ENCODE results near the gene BICD2. TPM values are rescaled to one million over a fixed set of nuclear protein-coding genes. Genes with fewer than 3 reads are reported as not detected.
A peak's percentile ranks its signal among the peaks of the same experiment; 100 is the strongest.

Gene BICD2
- total RNA-seq, 1 experiment from 2014 or later = 25.6 TPM

GRCh38 chr9:92679413-92680165 lies 85.0 kb downstream of the BICD2 start:
- Histone ChIP-seq H3K27me3 (ENCODE audit: low read length) (no peaks in the 10 kb centered on the region), H3K9ac (ENCODE audit: low read length) (no peak overlapping the region), H4K20me1 (ENCODE audit: insufficient read depth, low read depth, low read length) (no peaks in the 10 kb centered on the region), H3K9me3 (ENCODE audit: low read length) (no peaks in the 10 kb centered on the region), H3K36me3 (ENCODE audit: insufficient read depth, low read length) (no peaks in the 10 kb centered on the region), H3K4me3 (ENCODE audit: low read length) (no peak overlapping the region), H3K4me2 (ENCODE audit: low read depth, low read length, poor library complexity, severe bottlenecking) (no peak overlapping the region), H2AFZ (ENCODE audit: low read length) (no peak overlapping the region), H3K27ac (ENCODE audit: low read length) (no peak overlapping the region), H3K79me2 (ENCODE audit: low read length) (peaks cover 27% of the 10 kb centered on the region), H3K4me1 (ENCODE audit: low read length) (peaks cover 22% of the 10 kb centered on the region), H3K9me2 (replicated peaks; ENCODE audit: insufficient read depth, low read length) (no peaks in the 10 kb centered on the region)
- DNase-seq = no peak

GRCh38 chr9:92671323-92671722 lies 93.3 kb downstream of the BICD2 start:
- peak overlapping the region; percentile 92 for H3K4me3 ChIP-seq (ENCODE audit: low read length)
- H2AFZ ChIP-seq (ENCODE audit: low read length) = no peak overlapping the region
- H3K79me2 ChIP-seq (ENCODE audit: low read length) = peaks cover 50% of the 10 kb centered on the region
- H3K9me3 ChIP-seq (ENCODE audit: low read length) = no peaks in the 10 kb centered on the region
- H3K9me2 ChIP-seq (replicated peaks; ENCODE audit: insufficient read depth, low read length) = no peaks in the 10 kb centered on the region
- H3K27ac ChIP-seq (ENCODE audit: low read length) = no peak overlapping the region
- H3K4me1 ChIP-seq (ENCODE audit: low read length) = peaks cover 16% of the 10 kb centered on the region
- H3K9ac ChIP-seq (ENCODE audit: low read length) = peak overlapping the region; percentile 92
- DNase-seq = peak; percentile 48
- H3K36me3 ChIP-seq (ENCODE audit: insufficient read depth, low read length) = 0 out of 2 replicates have a peak, but pooled peaks cover 5% of the 10 kb centered on the region
- no peaks in the 10 kb centered on the region for H3K27me3 ChIP-seq (ENCODE audit: low read length)
- H4K20me1 ChIP-seq (ENCODE audit: insufficient read depth, low read depth, low read length) = no peaks in the 10 kb centered on the region
- peak overlapping the region; percentile 86 for H3K4me2 ChIP-seq (ENCODE audit: low read depth, low read length, poor library complexity, severe bottlenecking)

- 0 out of 2 replicates have a peak, but pooled peaks cover 5% of the 10 kb centered on the region for H3K36me3 ChIP-seq (ENCODE audit: insufficient read depth, low read length)
- H3K27ac ChIP-seq (ENCODE audit: low read length) = peak within 1 kb of the TSS; percentile 63
- peaks cover 62% of the 10 kb centered on the region for H3K79me2 ChIP-seq (ENCODE audit: low read length)
- H3K9me3 ChIP-seq (ENCODE audit: low read length) = no peaks in the 10 kb centered on the region
- DNase-seq = peak; percentile 99
- H4K20me1 ChIP-seq (ENCODE audit: insufficient read depth, low read depth, low read length) = no peaks in the 10 kb centered on the region
- no peaks in the 10 kb centered on the region for H3K27me3 ChIP-seq (ENCODE audit: low read length)
- H2AFZ ChIP-seq (ENCODE audit: low read length) = no peak within 1 kb of the TSS; the same call in 1 of the 2 replicates
- no peaks in the 10 kb centered on the region for H3K9me2 ChIP-seq (replicated peaks; ENCODE audit: insufficient read depth, low read length)
- peak within 1 kb of the TSS; percentile 86 for H3K4me2 ChIP-seq (ENCODE audit: low read depth, low read length, poor library complexity, severe bottlenecking)
- peaks cover 22% of the 10 kb centered on the region for H3K4me1 ChIP-seq (ENCODE audit: low read length)
- peak within 1 kb of the TSS; percentile 92 for H3K4me3 ChIP-seq (ENCODE audit: low read length)
- H3K9ac ChIP-seq (ENCODE audit: low read length) = peak within 1 kb of the TSS; percentile 92
These were observed 94.5 kb downstream of the BICD2 start, which contains the start of gene IPPK for GRCh38 chr9:92669890-92670708. IPPK (minus strand) TSS chr9:92670131; CDS start chr9:92669988, 143 bp downstream.

- H3K4me1 ChIP-seq (ENCODE audit: low read length) = peaks cover 27% of the 10 kb centered on the region
- H3K4me2 ChIP-seq (ENCODE audit: low read depth, low read length, poor library complexity, severe bottlenecking) = peak overlapping the region; percentile 86
- H3K4me3 ChIP-seq (ENCODE audit: low read length) = peak overlapping the region; percentile 92
- H4K20me1 ChIP-seq (ENCODE audit: insufficient read depth, low read depth, low read length) = no peaks in the 10 kb centered on the region
- H3K36me3 ChIP-seq (ENCODE audit: insufficient read depth, low read length) = 0 out of 2 replicates have a peak, but pooled peaks cover 5% of the 10 kb centered on the region
- peak overlapping the region; percentile 45 for H3K27ac ChIP-seq (ENCODE audit: low read length)
- H3K27me3 ChIP-seq (ENCODE audit: low read length) = no peaks in the 10 kb centered on the region
- H3K9ac ChIP-seq (ENCODE audit: low read length) = peak overlapping the region; percentile 92
- H3K79me2 ChIP-seq (ENCODE audit: low read length) = peaks cover 68% of the 10 kb centered on the region
- H3K9me2 ChIP-seq (replicated peaks; ENCODE audit: insufficient read depth, low read length) = no peaks in the 10 kb centered on the region
- no peaks in the 10 kb centered on the region for H3K9me3 ChIP-seq (ENCODE audit: low read length)
- peak; percentile 59 for DNase-seq
- no peak overlapping the region for H2AFZ ChIP-seq (ENCODE audit: low read length)
These were observed 95.1 kb downstream of the BICD2 start for GRCh38 chr9:92669527-92669889.

- Histone ChIP-seq H3K4me3 (ENCODE audit: low read length) (peak overlapping the region; percentile 92), H3K9ac (ENCODE audit: low read length) (peak overlapping the region; percentile 92), H3K36me3 (ENCODE audit: insufficient read depth, low read length) (0 out of 2 replicates have a peak, but pooled peaks cover 1% of the 10 kb centered on the region), H3K27ac (ENCODE audit: low read length) (peak overlapping the region; percentile 45; the same call in 1 of the 2 replicates), H4K20me1 (ENCODE audit: insufficient read depth, low read depth, low read length) (peaks cover 4% of the 10 kb centered on the region; the same call in 1 of the 2 replicates), H3K27me3 (ENCODE audit: low read length) (no peaks in the 10 kb centered on the region), H3K9me2 (replicated peaks; ENCODE audit: insufficient read depth, low read length) (no peaks in the 10 kb centered on the region), H3K9me3 (ENCODE audit: low read length) (no peaks in the 10 kb centered on the region), H3K4me2 (ENCODE audit: low read depth, low read length, poor library complexity, severe bottlenecking) (peak overlapping the region; percentile 86), H3K79me2 (ENCODE audit: low read length) (peaks cover 74% of the 10 kb centered on the region), H3K4me1 (ENCODE audit: low read length) (peaks cover 27% of the 10 kb centered on the region), H2AFZ (ENCODE audit: low read length) (no peak overlapping the region)
- DNase-seq = peak; percentile 63
These were observed 95.7 kb downstream of the BICD2 start for GRCh38 chr9:92668746-92669526.

GRCh38 chr9:92666912-92667532 lies 97.6 kb downstream of the BICD2 start:
- H3K36me3 ChIP-seq (ENCODE audit: insufficient read depth, low read length) = peaks cover 6% of the 10 kb centered on the region; the same call in 1 of the 2 replicates
- H3K4me1 ChIP-seq (ENCODE audit: low read length) = peaks cover 27% of the 10 kb centered on the region
- H2AFZ ChIP-seq (ENCODE audit: low read length) = no peak overlapping the region
- H3K4me3 ChIP-seq (ENCODE audit: low read length) = no peak overlapping the region
- H3K27ac ChIP-seq (ENCODE audit: low read length) = no peak overlapping the region
- no peaks in the 10 kb centered on the region for H3K27me3 ChIP-seq (ENCODE audit: low read length)
- no peak overlapping the region for H3K9ac ChIP-seq (ENCODE audit: low read length)
- peaks cover 93% of the 10 kb centered on the region for H3K79me2 ChIP-seq (ENCODE audit: low read length)
- peaks cover 11% of the 10 kb centered on the region for H4K20me1 ChIP-seq (ENCODE audit: insufficient read depth, low read depth, low read length)
- H3K9me2 ChIP-seq (replicated peaks; ENCODE audit: insufficient read depth, low read length) = no peaks in the 10 kb centered on the region
- H3K9me3 ChIP-seq (ENCODE audit: low read length) = no peaks in the 10 kb centered on the region
- no peak overlapping the region for H3K4me2 ChIP-seq (ENCODE audit: low read depth, low read length, poor library complexity, severe bottlenecking)
- no peak for DNase-seq

GRCh38 chr9:92666236-92666635 lies 98.4 kb downstream of the BICD2 start:
- Histone ChIP-seq H3K9ac (ENCODE audit: low read length) (no peak overlapping the region), H4K20me1 (ENCODE audit: insufficient read depth, low read depth, low read length) (peaks cover 11% of the 10 kb centered on the region), H2AFZ (ENCODE audit: low read length) (no peak overlapping the region), H3K79me2 (ENCODE audit: low read length) (peaks cover 96% of the 10 kb centered on the region), H3K4me2 (ENCODE audit: low read depth, low read length, poor library complexity, severe bottlenecking) (no peak overlapping the region), H3K36me3 (ENCODE audit: insufficient read depth, low read length) (peaks cover 6% of the 10 kb centered on the region; the same call in 1 of the 2 replicates), H3K27me3 (ENCODE audit: low read length) (no peaks in the 10 kb centered on the region), H3K4me3 (ENCODE audit: low read length) (no peak overlapping the region), H3K9me3 (ENCODE audit: low read length) (no peaks in the 10 kb centered on the region), H3K27ac (ENCODE audit: low read length) (no peak overlapping the region), H3K4me1 (ENCODE audit: low read length) (peaks cover 23% of the 10 kb centered on the region), H3K9me2 (replicated peaks; ENCODE audit: insufficient read depth, low read length) (no peaks in the 10 kb centered on the region)
- no peak for DNase-seq
